Mesodermal cell (in vitro differentiated cells): ENCODE measurements around the gene CXCR4.

Experiments used
- H3K27ac ChIP-seq: 2 replicates; pipeline ENCODE4 v1.7.0; 2013; ENCODE audit warnings: mild to moderate bottlenecking, low read depth, low read length, moderate library complexity; ENCODE audit not compliant: severe bottlenecking
- H3K36me3 ChIP-seq: 2 replicates; pipeline ENCODE4 v1.7.1; 2013; ENCODE audit warnings: mild to moderate bottlenecking, low read length, moderate library complexity; ENCODE audit not compliant: control insufficient read depth, insufficient read depth
- H3K4me1 ChIP-seq: one replicate; pipeline ENCODE4 v1.7.1; 2013; ENCODE audit warnings: mild to moderate bottlenecking, low read length; ENCODE audit not compliant: insufficient read depth, control insufficient read depth, poor library complexity, severe bottlenecking
- H3K4me3 ChIP-seq: 2 replicates; pipeline ENCODE4 v1.7.0; 2013; ENCODE audit warnings: low read length, control low read depth, mild to moderate bottlenecking; ENCODE audit not compliant: insufficient read depth, poor library complexity, severe bottlenecking; ENCODE audit errors: extremely low read depth
- H3K9me3 ChIP-seq: 2 replicates; pipeline ENCODE4 v1.7.1; 2013; ENCODE audit warnings: mild to moderate bottlenecking, low read length, moderate library complexity; ENCODE audit not compliant: control insufficient read depth
- WGBS, 2 experiments: methylation state at CpG; one replicate each; pipeline ENCODE4 v1.1.5; 2013; ENCODE audit warnings: missing lambda C conversion rate in 2 of 2; ENCODE audit not compliant: insufficient coverage in 2 of 2; 5-methylcytosine and 5-hydroxymethylcytosine counted together

CXCR4 gene

GRCh38 chr2:136141510-136142149, 23.7 kb upstream of the CXCR4 start:
- Histone ChIP-seq H3K4me1 (no peaks in the 10 kb centered on the region), H3K9me3 (no peaks in the 10 kb centered on the region), H3K36me3 (no peaks in the 10 kb centered on the region), H3K27ac (no peak overlapping the region), H3K4me3 (no peak overlapping the region)
- WGBS, 2 experiments, result 71 to 72% methylated on average over 2 of the region's 7 CpGs

GRCh38 chr2:136139631-136140030, 21.7 kb upstream of the CXCR4 start:
- 82 to 85% methylated on average over 2 to 3 of the region's 3 CpGs for WGBS, 2 experiments
- Histone ChIP-seq H3K4me1 (no peaks in the 10 kb centered on the region), H3K27ac (no peak overlapping the region), H3K36me3 (no peaks in the 10 kb centered on the region), H3K9me3 (no peaks in the 10 kb centered on the region), H3K4me3 (no peak overlapping the region)

- WGBS, 2 experiments, result 78 to 92% methylated on average over 4 of the region's 4 CpGs
- no peaks in the 10 kb centered on the region for H3K36me3 ChIP-seq
- peaks cover 10% of the 10 kb centered on the region for H3K4me1 ChIP-seq
- no peaks in the 10 kb centered on the region for H3K9me3 ChIP-seq
- no peak overlapping the region for H3K27ac ChIP-seq
- no peak overlapping the region for H3K4me3 ChIP-seq
Observed at GRCh38 chr2:136137982-136138381, 20.0 kb upstream of the CXCR4 start.

GRCh38 chr2:136136931-136137330, 19.0 kb upstream of the CXCR4 start:
- H3K4me1 ChIP-seq, result peaks cover 11% of the 10 kb centered on the region
- no peaks in the 10 kb centered on the region for H3K36me3 ChIP-seq
- no peak overlapping the region for H3K27ac ChIP-seq
- 83% methylated on average over 1 of the region's 1 CpG; no CpG with 5 or more reads in 1 of the 2 experiments for WGBS, 2 experiments
- H3K9me3 ChIP-seq, result no peaks in the 10 kb centered on the region
- H3K4me3 ChIP-seq, result no peak overlapping the region

GRCh38 chr2:136135921-136136906, 18.3 kb upstream of the CXCR4 start:
- peaks cover 12% of the 10 kb centered on the region for H3K4me1 ChIP-seq
- 90 to 97% methylated on average over 6 to 7 of the region's 8 CpGs for WGBS, 2 experiments
- H3K27ac ChIP-seq, result no peak overlapping the region
- H3K36me3 ChIP-seq, result no peaks in the 10 kb centered on the region
- H3K4me3 ChIP-seq, result no peak overlapping the region
- H3K9me3 ChIP-seq, result no peaks in the 10 kb centered on the region

- Histone ChIP-seq H3K4me3 (no peak overlapping the region), H3K4me1 (peaks cover 17% of the 10 kb centered on the region), H3K9me3 (no peaks in the 10 kb centered on the region), H3K27ac (no peak overlapping the region), H3K36me3 (no peaks in the 10 kb centered on the region)
Observed at GRCh38 chr2:136135462-136135861, 17.5 kb upstream of the CXCR4 start.

- Histone ChIP-seq H3K36me3 (no peaks in the 10 kb centered on the region), H3K4me1 (peaks cover 30% of the 10 kb centered on the region), H3K4me3 (no peak overlapping the region), H3K27ac (no peak overlapping the region), H3K9me3 (no peaks in the 10 kb centered on the region)
- WGBS, 2 experiments, result 80 to 100% methylated on average over 1 to 2 of the region's 2 CpGs
Observed at GRCh38 chr2:136134126-136134525, 16.2 kb upstream of the CXCR4 start.

- Histone ChIP-seq H3K9me3 (no peaks in the 10 kb centered on the region), H3K4me1 (peaks cover 34% of the 10 kb centered on the region), H3K27ac (no peak overlapping the region), H3K36me3 (no peaks in the 10 kb centered on the region), H3K4me3 (no peak overlapping the region)
- 100% methylated on average over 1 of the region's 5 CpGs; no CpG with 5 or more reads in 1 of the 2 experiments for WGBS, 2 experiments
Observed at GRCh38 chr2:136133586-136133985, 15.6 kb upstream of the CXCR4 start.

- H3K4me1 ChIP-seq, result peaks cover 38% of the 10 kb centered on the region
- H3K36me3 ChIP-seq, result no peaks in the 10 kb centered on the region
- H3K27ac ChIP-seq, result no peak overlapping the region
- no peak overlapping the region for H3K4me3 ChIP-seq
- H3K9me3 ChIP-seq, result no peaks in the 10 kb centered on the region
- WGBS, 2 experiments, result 91 to 100% methylated on average over 1 of the region's 1 CpG
Observed at GRCh38 chr2:136133176-136133575, 15.2 kb upstream of the CXCR4 start.

- Histone ChIP-seq H3K4me1 (peaks cover 40% of the 10 kb centered on the region), H3K4me3 (no peak overlapping the region), H3K36me3 (no peaks in the 10 kb centered on the region), H3K9me3 (no peaks in the 10 kb centered on the region), H3K27ac (no peak overlapping the region)
Observed at GRCh38 chr2:136132825-136133155, 14.8 kb upstream of the CXCR4 start.
